ENCODE measurements around the gene DUOX1.
A peak's percentile ranks its signal among the peaks of the same experiment; 100 is the strongest.

DUOX1 gene

DNA sequence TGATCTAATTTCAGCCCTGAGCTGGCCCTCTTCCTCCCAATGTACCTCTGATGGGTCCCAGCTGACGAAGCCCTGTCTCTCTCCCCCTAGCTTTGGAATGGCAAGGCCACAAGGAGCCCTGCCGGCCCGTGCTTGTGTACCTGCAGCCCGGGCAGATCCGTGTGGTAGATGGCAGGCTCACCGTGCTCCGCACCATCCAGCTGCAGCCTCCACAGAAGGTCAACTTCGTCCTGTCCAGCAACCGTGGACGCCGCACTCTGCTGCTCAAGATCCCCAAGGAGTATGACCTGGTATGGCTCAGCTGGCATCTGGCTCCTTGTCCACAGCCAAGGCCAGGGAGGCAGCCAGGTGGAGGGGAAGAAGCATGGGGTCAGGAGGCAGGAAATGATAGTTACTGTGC is 14.2 kb downstream of the DUOX1 start:
- TF ChIP-seq CTCF (IDR thresholded peaks at IDR 0.05; ENCODE audit: insufficient read depth, low read depth, low read length, missing control alignments), result no peak
- DNase-seq (ENCODE audit: low read depth), result no peak
- no peak overlapping the region for H3K4me3 ChIP-seq (ENCODE audit: low read length)

GRCh38 chr15:45144775-45145174 is 15.0 kb downstream of the DUOX1 start:
- no peak for DNase-seq (ENCODE audit: low read depth)
- no peak for TF ChIP-seq CTCF (IDR thresholded peaks at IDR 0.05; ENCODE audit: insufficient read depth, low read depth, low read length, missing control alignments)
- H3K4me3 ChIP-seq (ENCODE audit: low read length), result no peak overlapping the region

DNA sequence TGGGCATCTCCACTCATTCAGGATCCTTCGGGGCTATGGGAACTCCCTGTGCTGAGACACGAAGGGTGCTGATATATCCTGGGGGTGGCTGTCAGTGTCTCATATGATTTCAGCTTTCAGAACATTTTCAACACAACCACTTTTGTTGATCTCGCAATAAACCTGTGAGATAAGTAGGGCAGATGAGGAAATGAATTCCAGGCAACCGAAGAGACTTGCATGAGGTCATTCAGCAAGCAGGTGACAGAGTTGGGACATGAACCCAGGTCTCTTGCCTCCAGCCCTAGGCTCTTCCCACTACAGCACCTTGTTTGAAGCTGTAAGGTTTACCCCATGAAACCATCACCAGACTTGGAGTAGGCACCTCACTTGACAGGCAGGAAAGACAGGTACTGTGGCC is 16.6 kb downstream of the DUOX1 start:
- no peak for TF ChIP-seq CTCF (IDR thresholded peaks at IDR 0.05; ENCODE audit: insufficient read depth, low read depth, low read length, missing control alignments)
- H3K4me3 ChIP-seq (ENCODE audit: low read length), result no peak overlapping the region
- DNase-seq (ENCODE audit: low read depth), result peak; percentile 79

DNA sequence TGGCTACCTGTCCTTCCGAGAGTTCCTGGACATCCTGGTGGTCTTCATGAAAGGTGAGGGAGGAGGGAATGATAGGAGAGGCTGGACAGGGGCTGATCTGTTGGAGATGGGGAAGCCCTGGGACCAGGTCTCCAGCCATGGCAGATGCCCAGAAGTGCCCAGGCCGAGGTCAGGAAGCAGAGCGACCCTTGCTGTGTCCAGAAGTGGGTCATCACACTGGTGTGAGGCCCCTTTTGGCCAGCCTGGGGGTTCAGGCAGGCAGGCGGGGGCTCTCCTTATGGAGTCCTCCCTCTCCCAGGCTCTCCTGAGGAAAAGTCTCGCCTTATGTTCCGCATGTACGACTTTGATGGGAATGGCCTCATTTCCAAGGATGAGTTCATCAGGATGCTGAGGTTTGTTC is 17.8 kb downstream of the DUOX1 start:
- no peak overlapping the region for H3K4me3 ChIP-seq (ENCODE audit: low read length)
- TF ChIP-seq CTCF (IDR thresholded peaks at IDR 0.05; ENCODE audit: insufficient read depth, low read depth, low read length, missing control alignments), result no peak
- no peak for DNase-seq (ENCODE audit: low read depth)

GRCh38 chr15:45148076-45149059 is 18.6 kb downstream of the DUOX1 start:
- H3K4me3 ChIP-seq (ENCODE audit: low read length), result no peak overlapping the region
- TF ChIP-seq CTCF (IDR thresholded peaks at IDR 0.05; ENCODE audit: insufficient read depth, low read depth, low read length, missing control alignments), result no peak
- peak; percentile 57 for DNase-seq (ENCODE audit: low read depth)

GRCh38 chr15:45149060-45149459 is 19.3 kb downstream of the DUOX1 start:
- H3K4me3 ChIP-seq (ENCODE audit: low read length), result no peak overlapping the region
- TF ChIP-seq CTCF (IDR thresholded peaks at IDR 0.05; ENCODE audit: insufficient read depth, low read depth, low read length, missing control alignments), result no peak
- no peak for DNase-seq (ENCODE audit: low read depth)

DNA sequence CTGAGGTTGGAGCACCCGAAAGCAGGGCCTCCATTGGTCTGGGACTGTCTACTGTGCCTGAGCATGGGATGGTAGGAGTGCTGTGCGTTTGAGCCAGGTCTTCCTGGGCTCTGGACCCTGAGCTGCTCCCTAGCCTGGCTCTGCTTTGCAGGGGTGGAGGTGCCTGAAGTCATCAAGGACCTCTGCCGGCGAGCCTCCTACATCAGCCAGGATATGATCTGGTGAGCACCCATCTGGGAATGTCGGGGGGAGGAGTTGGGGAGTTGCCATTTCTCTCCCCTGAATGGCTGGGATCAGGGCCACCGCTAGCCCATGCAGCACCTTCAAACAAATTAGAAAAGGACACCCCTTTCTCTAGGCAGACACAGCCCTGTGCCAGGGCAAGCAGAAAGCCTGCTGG is 20.7 kb downstream of the DUOX1 start:
- TF ChIP-seq CTCF (IDR thresholded peaks at IDR 0.05; ENCODE audit: insufficient read depth, low read depth, low read length, missing control alignments), result no peak
- no peak overlapping the region for H3K4me3 ChIP-seq (ENCODE audit: low read length)
- DNase-seq (ENCODE audit: low read depth), result no peak

All from epithelial cell of esophagus (primary cell).